IMR-90 (cell line): ENCODE data around the gene TRMT1L.

Experiments used
- CHD1 ChIP-seq: IDR thresholded peaks from 2 replicates; pipeline ENCODE4 v1.6.1; 2012; ENCODE audit warnings: low read depth, low read length, improper control_type of control experiment
- FOS ChIP-seq: fragments of 150-350 bp; IDR thresholded peaks from 2 replicates; pipeline ENCODE4 v1.6.1; 2016; ENCODE audit warnings: low read depth, low read length
- NFE2L2 ChIP-seq: fragments of 150-350 bp; IDR thresholded peaks from 2 replicates; pipeline ENCODE4 v1.6.1; 2016; ENCODE audit warnings: low read depth, mild to moderate bottlenecking, low read length
- POLR2A ChIP-seq: IDR thresholded peaks from 2 replicates; pipeline ENCODE4 v1.6.1; 2012; ENCODE audit warnings: mild to moderate bottlenecking, low read depth, low read length

DNA sequence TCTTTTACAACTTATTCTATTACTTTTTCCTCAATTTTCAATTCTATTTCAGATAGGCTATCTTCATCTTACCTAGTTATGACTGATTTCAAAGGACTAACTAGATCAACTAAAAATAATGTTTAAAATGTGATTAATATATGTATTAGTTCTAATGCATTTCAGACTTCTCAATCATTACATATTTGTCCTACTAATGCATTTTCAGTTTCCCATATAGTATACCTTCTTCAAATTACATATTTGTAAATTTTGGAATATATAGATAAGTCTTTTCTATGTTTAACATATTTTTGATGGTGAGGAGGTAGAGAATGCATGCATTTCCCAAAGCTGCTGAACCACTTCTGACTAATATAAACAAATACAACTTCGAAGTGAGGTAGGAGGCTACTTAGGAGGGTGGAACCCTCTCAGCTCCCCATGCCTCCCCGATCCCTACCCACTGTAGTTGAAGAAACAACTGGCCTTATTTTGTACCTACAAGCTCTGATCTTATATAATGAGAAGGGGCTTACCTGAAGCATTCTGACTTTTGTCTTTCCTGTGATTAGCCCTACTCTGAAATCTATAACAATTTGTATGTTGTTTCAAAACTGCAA is 1.7 kb downstream of the TRMT1L start:
- TF ChIP-seq NFE2L2, result no peak
- no peak for TF ChIP-seq CHD1
- no peak for TF ChIP-seq POLR2A
- no peak for TF ChIP-seq FOS
